Measurements from ENCODE around the gene ITGB4. TPM values are rescaled to one million over a fixed set of nuclear protein-coding genes. Genes with fewer than 3 reads are reported as not detected.

ITGB4 gene
- total RNA-seq, 1 donor from 2014 or later: 0.54 TPM

- no peak overlapping the region for H3K27ac Mint-ChIP-seq (ENCODE audit: unreplicated experiment)
- peak overlapping the region; percentile 39 for H3K4me3 Mint-ChIP-seq (ENCODE audit: unreplicated experiment)
Observed at GRCh38 chr17:75754378-75755204, 33.3 kb downstream of the ITGB4 start.

GRCh38 chr17:75755205-75755901, 34.1 kb downstream of the ITGB4 start:
- Mint-ChIP-seq H3K4me3 (ENCODE audit: unreplicated experiment) (no peak overlapping the region), H3K27me3 (ENCODE audit: unreplicated experiment) (peaks cover 7% of the 10 kb centered on the region), H3K36me3 (ENCODE audit: low read depth, unreplicated experiment) (peaks cover 3% of the 10 kb centered on the region), H3K4me1 (ENCODE audit: unreplicated experiment) (peaks cover 9% of the 10 kb centered on the region), H3K9me3 (ENCODE audit: unreplicated experiment) (no peaks in the 10 kb centered on the region), H3K27ac (ENCODE audit: unreplicated experiment) (no peak overlapping the region)
- no peak for DNase-seq (ENCODE audit: low spot score)
- TF ChIP-seq CTCF (IDR thresholded peaks at IDR 0.05; ENCODE audit: unreplicated experiment): no peak

More at GRCh38 chr17:75754378-75755204, 33.3 kb downstream of the ITGB4 start:
- TF ChIP-seq CTCF (IDR thresholded peaks at IDR 0.05; ENCODE audit: unreplicated experiment): no peak
- Mint-ChIP-seq H3K4me1 (ENCODE audit: unreplicated experiment) (peaks cover 9% of the 10 kb centered on the region), H3K36me3 (ENCODE audit: low read depth, unreplicated experiment) (peaks cover 3% of the 10 kb centered on the region), H3K27me3 (ENCODE audit: unreplicated experiment) (peaks cover 7% of the 10 kb centered on the region), H3K9me3 (ENCODE audit: unreplicated experiment) (no peaks in the 10 kb centered on the region)
- DNase-seq (ENCODE audit: low spot score): no peak

- Mint-ChIP-seq H3K27me3 (ENCODE audit: unreplicated experiment) (peaks cover 7% of the 10 kb centered on the region), H3K36me3 (ENCODE audit: low read depth, unreplicated experiment) (peaks cover 3% of the 10 kb centered on the region), H3K4me3 (ENCODE audit: unreplicated experiment) (no peak overlapping the region), H3K4me1 (ENCODE audit: unreplicated experiment) (peaks cover 9% of the 10 kb centered on the region), H3K9me3 (ENCODE audit: unreplicated experiment) (no peaks in the 10 kb centered on the region), H3K27ac (ENCODE audit: unreplicated experiment) (no peak overlapping the region)
- DNase-seq (ENCODE audit: low spot score): no peak
- TF ChIP-seq CTCF (IDR thresholded peaks at IDR 0.05; ENCODE audit: unreplicated experiment): no peak
Observed at GRCh38 chr17:75755990-75756389, 34.7 kb downstream of the ITGB4 start.

GRCh38 chr17:75756451-75757085, 35.3 kb downstream of the ITGB4 start:
- no peak for TF ChIP-seq CTCF (IDR thresholded peaks at IDR 0.05; ENCODE audit: unreplicated experiment)
- Mint-ChIP-seq H3K27ac (ENCODE audit: unreplicated experiment) (no peak overlapping the region), H3K9me3 (ENCODE audit: unreplicated experiment) (no peaks in the 10 kb centered on the region)

More at GRCh38 chr17:75756451-75757085, 35.3 kb downstream of the ITGB4 start:
- peaks cover 7% of the 10 kb centered on the region for H3K27me3 Mint-ChIP-seq (ENCODE audit: unreplicated experiment)
- no peak overlapping the region for H3K4me3 Mint-ChIP-seq (ENCODE audit: unreplicated experiment)
- no peak for DNase-seq (ENCODE audit: low spot score)
- peaks cover 3% of the 10 kb centered on the region for H3K36me3 Mint-ChIP-seq (ENCODE audit: low read depth, unreplicated experiment)
- peaks cover 9% of the 10 kb centered on the region for H3K4me1 Mint-ChIP-seq (ENCODE audit: unreplicated experiment)

Measured in endothelial cell (in vitro differentiated cells).